ENCODE measurements around the gene OR2T33.
"Not testable (repeated sequence)": the region's sequence is repeated elsewhere in the genome, so short reads cannot be mapped to it uniquely, and the experiment has no call there.

OR2T33 gene, protein sequence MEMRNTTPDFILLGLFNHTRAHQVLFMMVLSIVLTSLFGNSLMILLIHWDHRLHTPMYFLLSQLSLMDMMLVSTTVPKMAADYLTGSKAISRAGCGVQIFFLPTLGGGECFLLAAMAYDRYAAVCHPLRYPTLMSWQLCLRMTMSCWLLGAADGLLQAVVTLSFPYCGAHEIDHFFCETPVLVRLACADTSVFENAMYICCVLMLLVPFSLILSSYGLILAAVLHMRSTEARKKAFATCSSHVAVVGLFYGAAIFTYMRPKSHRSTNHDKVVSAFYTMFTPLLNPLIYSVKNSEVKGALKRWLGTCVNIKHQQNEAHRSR

DNA sequence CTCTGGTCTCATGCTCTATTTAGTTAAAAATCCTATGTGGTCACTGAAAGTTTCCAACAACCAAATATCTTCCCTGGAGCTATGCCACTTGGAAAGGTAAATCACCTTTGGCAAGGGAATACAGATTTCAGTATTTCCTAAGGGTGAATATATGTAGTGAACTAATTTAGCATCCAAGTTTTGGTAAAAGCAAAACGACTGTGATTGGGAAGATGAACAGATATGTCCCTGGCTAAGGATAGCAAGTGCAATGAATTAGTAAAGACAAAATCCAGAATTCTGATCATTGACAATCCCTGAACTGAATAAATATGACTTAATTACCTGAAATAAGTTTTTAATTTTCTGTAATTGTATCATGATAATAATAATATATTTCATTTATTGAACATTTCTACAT is at the start of gene OR2T33:
Gene OR2T33, minus strand, starts transcription at position 101 of the 400 bp plus-strand sequence. CDS start 4,162 bp downstream, outside the sequence.
- no peak for DNase-seq

DNA sequence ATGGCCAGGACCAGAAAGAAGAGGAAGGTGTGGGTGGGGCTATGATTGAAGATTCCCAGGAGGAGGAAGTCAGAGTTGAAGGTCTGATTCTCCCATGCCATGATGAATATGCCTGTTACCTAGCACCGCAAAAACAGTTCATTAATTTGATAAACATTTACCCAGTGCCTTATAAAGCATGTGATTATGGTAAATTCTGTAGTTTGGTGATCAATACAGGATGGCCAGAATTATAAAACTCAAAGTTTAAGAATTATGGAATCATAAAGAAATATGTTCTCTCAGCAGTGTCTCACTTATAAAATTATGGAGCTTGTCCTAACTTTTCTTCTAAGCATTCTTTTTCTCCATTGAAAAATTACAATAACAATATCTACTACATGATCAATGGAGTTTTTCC is 46.7 kb upstream of the OR2T33 start, which contains the start of gene OR2M7:
Gene OR2M7, minus strand, starts transcription at position 101 of the 400 bp plus-strand sequence. Its CDS starts 0 bp downstream, at position 101.
- DNase-seq: no peak

DNA sequence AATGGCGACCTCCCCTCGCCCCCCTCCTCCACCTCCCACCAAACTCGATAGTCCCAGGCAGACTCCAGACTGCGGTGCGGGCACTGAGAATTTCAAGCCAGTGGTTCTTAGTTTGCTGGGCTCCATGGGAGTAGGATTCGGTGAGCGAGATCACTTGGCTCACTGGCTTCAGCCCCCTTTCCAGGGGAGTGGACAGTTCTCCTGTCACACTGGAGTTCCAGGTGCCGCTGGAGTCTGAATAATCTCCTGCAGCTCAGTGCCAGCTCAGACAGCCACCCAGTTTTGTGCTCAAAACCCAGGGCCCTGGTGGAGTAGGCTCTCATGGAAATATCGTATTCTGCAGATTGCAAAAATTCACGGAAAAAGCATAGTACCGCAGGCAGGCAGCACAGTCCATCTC is 39.0 kb upstream of the OR2T33 start:
- DNase-seq: no peak

DNA sequence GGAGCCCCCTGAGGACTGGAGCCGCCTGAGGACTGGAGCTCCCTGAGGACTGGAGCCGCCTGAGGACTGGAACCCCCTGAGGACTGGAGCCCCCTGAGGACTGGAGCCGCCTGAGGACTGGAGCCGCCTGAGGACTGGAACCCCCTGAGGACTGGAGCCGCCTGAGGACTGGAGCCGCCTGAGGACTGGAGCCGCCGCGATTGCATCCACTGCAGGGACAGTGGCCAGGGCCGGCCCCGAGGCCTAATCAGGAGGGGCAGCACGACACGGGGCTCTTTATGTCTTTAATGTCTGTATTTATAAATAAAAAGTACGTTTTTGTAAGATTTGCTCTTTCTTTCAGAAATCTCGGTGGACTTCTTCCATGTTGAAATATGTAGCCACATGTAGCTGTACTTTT is 29.0 kb upstream of the OR2T33 start:
- not testable (repeated sequence) for DNase-seq

DNA sequence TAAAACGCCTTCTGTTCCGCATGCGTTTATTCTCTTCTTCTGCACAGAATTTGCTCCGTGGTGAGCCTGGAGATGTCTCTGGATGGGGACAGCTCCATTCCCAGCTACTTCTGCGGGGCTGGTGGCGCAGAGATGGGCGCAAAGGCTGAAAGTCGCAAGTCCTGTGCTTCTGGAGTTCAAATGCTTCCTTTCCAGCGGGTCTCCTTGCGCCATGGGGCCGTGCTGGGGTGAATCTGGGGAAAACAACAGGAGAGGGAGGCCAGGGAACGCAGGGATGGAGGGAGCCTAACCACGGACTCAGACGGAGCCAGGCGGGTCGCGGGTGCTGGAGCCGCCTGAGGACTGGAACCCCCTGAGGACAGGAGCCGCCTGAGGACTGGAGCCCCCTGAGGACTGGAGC is 28.3 kb upstream of the OR2T33 start:
- DNase-seq: no peak

DNA sequence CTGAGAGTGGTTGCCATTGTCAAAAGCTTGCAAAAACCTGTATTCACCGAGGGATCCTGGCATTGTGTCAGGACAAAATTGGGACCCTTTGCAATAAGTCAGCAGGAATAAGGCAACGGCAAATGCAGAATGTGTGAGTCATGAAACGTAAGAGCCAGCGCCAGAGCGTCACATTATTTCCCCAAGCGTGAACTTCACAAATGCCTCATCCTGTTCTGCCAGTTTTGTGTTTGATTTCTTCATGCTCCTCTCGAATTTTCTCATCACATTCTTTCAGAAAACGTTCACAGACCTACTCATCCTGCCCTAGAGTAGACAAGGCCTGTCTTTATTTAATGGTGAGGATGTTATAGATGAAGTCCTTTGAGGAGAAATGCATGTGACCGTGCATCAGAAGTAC is 27.9 kb upstream of the OR2T33 start:
- not testable (repeated sequence) for DNase-seq

DNA sequence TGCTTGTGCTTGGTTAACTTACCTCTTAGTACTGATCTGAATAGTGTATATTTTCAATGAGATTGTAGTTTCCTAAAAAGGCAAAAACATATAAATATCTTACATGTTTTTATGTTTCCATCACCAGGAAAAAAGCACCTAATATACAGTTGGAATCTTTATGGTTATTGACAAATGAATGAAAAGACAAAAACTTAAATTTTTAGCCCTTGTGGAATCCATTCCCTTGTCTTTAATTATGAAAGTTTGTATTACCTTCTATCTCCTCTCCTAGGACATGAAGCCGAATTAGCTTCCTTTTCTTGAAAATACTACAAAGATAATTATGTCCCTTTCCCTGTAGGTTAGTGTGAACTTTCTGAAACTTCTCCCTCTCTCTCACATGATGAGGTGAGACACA is 25.5 kb upstream of the OR2T33 start, which contains the start of gene OR2T12:
Gene OR2T12, minus strand, starts transcription at position 101 of the 400 bp plus-strand sequence. CDS start 7,846 bp downstream, outside the sequence.
- no peak for DNase-seq

DNA sequence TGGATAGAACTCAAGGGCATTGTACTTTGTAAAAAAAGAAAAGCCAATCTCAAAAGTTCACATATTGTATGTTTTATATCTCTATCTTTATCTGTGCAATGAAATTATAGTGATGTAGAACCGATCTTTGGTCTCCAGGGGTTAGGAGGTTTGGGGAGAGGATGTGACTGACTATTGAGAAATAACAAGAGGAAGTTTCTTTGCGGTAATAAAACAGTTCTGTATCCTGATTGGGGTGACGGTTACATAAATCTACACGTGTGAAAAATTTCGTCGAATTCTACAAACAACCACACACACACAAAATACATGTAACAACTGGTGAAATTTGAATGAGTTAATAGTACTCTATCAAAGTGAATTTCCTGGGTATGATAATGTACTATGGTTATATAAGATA is 10.6 kb upstream of the OR2T33 start:
- no peak for DNase-seq

DNA sequence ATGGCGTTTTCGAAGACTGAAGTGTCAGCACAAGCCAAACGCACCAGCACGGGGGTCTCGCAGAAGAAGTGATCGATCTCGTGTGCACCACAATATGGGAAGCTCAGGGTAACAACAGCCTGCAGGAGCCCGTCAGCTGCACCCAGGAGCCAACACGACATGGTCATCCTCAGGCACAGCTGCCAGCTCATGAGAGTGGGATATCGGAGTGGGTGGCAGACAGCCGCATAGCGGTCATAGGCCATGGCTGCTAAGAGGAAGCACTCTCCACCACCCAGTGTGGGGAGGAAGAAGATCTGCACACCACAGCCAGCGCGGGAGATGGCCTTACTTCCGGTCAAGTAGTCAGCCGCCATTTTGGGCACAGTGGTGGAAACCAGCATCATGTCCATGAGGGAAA is 4.6 kb downstream of the OR2T33 start:
- DNase-seq: not testable (repeated sequence)

DNA sequence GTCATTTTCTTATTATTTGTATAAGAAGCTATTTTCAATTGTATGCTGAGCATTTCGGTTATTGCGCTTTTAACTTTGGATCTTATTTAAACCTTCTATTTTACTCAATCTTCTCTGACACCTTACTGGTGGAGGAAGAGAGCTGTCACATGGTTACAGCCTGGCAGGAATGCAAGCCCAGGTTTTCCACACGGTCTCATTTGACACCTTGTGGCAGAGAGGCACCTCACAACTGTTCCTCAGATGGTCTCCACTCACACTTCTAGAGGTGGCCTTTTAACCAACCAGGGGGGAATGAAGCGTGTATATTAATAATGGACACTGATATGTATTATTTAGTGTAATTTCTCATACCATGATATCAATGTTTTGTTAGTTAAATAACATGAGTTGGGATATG is 9.6 kb downstream of the OR2T33 start:
- no peak for DNase-seq

DNA sequence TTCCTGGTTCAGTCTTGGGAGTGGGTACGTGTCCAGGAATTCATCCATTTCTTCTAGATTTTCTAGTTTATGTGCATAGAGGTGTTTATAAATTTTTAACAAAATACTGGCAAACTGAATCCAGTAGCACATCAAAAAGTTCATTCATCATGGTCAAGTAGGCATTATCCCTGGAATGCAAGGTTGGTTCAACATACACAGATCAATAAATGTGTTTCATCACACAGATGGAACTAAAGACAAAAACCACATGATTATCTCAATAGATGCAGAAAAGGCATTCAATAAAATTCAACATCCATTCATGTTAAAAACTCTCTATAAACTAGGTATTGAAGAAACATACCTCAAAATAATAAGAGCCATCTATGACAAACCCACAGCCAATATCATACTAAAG is 18.5 kb downstream of the OR2T33 start:
- not testable (repeated sequence) for DNase-seq

DNA sequence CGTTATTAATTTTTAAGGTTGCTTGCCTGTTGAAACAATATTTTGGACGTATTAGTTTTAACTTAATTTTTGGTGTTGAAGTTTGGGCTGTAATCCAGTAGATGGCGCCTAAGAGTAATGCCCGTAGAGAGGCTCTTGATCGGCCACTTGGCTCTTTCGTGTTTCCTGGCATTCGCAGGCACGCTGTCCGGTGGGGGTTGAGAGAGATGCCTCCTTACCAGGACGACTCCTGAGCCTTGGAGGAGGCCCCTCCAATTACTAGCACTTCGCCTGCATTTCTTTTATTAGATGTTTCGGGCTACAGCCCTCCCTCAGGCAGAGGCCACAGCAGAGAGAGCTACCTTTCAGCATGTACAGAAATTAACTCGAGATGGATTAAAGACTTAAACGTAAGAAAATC is 34.6 kb downstream of the OR2T33 start:
- DNase-seq: peak; percentile 8

DNA sequence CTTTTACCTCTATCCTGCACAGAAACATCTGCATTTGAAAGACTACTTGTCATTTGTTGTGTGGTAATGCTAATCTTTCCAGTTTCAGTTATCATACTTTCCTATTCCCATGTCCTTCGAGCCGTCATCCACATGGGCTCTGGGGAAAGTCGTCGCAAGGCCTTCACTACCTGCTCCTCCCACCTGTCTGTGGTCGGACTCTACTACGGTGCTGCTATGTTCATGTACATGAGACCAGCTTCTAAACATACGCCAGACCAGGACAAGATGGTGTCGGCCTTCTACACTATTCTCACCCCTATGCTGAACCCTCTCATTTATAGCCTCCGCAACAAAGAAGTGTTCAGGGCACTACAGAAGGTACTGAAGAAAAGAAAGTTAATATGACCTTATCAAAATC is 38.3 kb downstream of the OR2T33 start:
- DNase-seq: no peak

DNA sequence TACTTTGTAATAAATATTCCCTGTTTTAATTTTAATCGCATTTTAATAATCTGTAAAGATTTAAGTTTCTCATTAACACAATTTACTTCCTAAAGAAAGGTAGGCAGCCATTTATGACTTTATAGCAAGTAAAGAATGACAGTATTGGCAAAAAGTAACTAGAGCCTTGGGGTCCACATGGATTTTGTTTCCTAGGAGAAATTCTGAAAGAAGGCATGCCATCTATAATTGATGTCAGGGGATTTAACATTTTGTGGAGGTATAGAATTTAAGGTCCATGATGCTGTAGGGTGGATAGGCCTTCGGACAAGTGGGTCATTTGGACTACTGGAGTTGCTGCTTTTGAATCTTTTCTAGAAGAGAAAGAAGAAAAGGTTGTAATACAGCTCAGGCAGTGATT is 46.7 kb downstream of the OR2T33 start, which contains the start of gene OR2M4:
Gene OR2M4, plus strand, starts transcription at position 301 of the 400 bp plus-strand sequence. CDS start 7,512 bp downstream, outside the sequence.
- no peak for DNase-seq

DNA sequence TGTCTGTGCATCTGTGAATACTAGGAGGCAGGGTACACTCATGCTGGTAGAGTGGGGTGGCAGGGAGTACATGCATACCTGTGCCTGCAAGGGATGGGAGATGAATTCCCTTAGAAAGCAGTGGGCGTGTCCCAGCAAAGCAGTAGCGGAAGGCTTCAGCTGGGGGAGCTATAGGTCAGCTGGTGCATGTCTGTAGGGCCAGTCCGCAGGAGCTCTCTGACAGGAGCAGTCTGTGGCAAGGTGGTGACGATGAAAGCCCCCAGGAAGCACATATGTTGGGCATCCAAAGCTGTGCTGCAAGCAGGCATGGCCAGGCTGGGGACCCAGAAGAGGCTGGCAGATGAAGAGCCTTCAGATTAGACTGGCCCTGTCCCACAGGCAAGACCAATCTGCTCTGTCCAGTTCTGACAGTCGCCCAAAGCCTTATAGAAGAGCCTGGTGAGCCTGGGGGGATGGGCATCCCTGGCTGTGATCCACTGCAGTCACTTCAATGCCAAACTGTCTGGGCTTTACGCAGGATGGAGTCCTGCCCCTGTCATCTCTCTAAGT is 48.3 kb downstream of the OR2T33 start:
- DNase-seq: no peak

DNA sequence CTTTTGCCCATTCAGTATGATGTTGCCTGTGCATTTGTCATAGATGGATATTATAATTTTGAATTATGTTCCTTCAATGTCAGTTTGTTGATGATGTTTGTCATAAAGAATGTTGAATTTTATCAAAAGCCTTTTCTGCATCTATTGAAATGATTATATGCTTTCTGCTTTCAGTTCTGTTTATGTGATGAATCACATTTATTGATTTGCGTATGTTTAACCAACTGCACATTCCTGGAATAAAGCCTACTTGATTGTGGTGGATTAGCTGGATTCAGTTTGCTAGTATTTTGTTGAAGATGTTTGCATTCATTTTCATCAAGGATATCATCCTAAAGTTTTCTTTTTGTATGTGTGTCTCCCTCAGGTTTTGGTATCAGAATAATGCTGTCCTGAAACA is 52.2 kb downstream of the OR2T33 start:
- no peak for DNase-seq
